HG02642 (cell line): ENCODE measurements around the gene MAN2B1.
A peak's percentile ranks its signal among the peaks of the same experiment; 100 is the strongest.
"Not testable (repeated sequence)": the region's sequence is repeated elsewhere in the genome, so short reads cannot be mapped to it uniquely, and the experiment has no call there.

Experiments
- ATAC-seq: cut with Tn5 transposase; IDR thresholded peaks from one replicate; pipeline ENCODE4 v1.9.1; 2021; ENCODE audit warnings: mild to moderate bottlenecking; ENCODE audit not compliant: unreplicated experiment, poor library complexity

The MAN2B1 gene

DNA sequence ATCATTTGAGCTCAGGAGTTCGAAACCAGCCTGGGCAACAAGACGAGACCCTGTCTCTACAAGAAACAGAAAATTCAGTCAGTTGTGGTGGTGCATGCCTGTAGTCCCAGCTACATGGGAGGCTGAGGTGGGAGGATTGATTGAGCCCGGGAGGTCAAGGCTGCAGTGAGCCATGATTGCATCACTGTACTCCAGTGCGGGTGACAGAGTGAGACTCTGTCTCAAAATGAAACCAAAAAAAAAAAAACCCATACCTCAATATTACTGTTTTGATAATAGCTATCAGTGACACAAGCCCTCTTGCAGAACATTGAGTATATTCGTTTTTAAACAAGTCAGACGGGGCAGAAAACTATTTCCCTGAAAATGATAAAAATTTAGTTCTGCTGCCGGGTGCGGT lies 39.6 kb downstream of the MAN2B1 start:
- no peak for ATAC-seq

DNA sequence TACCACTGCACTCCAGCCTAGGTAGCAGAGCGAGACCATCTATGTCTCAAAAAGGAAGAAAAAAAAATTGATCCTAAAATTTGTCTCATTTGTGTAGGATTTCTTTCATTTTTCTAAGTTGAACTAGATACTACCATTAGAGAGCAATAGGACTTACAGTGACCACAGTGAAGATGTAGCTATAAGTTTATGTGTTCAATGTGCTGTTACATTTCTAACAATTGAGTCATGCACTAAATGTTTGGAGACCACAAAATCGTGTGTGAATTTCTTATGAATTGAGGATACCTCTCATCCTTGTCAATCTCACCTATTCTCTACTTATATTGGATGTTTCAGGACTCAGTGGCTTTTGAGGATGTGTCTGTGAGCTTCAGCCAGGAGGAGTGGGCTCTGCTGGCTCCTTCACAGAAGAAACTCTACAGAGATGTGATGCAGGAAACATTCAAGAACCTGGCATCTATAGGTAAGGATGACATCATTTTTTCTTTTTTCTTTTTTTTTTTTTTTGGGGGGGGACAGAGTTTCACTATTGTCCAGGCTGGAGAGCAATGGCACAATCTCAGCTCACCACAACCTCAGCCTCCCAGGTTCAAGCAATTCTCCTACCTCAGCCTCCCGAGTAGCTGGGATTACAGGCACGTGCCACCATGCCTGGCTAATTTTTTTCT lies 43.0 kb downstream of the MAN2B1 start:
- ATAC-seq: no peak

DNA sequence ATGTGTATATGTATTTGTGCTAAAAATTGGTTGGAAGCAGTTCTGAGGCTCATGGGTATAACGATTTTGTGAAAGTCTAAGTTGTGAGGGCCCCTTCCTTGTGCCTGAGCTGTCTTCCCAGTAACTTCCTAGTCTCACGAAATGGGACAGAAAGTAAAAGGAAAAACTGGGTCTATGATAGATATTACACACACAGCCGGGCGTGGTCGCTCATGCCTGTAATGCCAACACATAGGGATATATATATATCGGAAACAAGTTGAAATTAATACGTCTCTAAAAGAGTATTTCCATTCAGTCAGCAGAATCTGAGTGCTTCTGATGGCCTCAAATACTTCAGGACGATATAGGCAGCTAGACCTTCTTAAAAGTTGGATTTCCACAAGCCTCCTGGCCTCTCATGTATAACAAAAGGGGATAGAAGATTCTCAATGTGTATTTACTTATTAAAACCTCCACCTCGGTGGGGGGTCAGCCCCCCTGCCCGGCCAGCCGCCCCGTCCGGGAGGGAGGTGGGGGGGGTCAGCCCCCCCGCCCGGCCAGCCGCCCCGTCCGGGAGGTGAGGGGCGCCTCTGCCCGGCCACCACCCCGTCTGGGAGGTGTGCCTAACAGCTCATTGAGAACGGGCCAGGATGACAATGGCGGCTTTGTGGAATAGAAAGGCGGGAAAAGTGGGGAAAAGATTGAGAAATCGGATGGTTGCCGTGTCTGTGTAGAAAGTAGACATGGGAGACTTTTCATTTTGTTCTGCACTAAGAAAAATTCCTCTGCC lies 45.1 kb downstream of the MAN2B1 start:
- ATAC-seq: not testable (repeated sequence)

DNA sequence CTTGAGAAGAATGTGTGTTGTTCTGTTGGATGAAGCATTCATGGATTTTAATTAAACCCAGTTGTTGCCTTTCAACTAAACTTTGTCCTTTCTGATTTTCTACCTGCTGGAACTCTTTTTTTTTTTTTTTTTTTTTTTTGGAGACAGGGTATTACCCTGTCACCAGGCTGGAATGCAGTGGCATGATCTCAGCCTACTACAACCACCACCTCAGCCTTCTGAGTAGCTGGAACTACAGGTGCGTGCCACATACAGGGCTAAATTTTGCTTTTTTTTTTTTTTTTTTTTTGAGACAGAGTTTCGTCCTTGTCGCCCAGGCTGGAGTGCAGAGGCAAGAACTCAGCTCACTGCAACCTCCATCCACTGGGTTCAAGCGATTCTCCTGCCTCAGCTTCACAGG lies 48.9 kb downstream of the MAN2B1 start:
- ATAC-seq: no peak

DNA sequence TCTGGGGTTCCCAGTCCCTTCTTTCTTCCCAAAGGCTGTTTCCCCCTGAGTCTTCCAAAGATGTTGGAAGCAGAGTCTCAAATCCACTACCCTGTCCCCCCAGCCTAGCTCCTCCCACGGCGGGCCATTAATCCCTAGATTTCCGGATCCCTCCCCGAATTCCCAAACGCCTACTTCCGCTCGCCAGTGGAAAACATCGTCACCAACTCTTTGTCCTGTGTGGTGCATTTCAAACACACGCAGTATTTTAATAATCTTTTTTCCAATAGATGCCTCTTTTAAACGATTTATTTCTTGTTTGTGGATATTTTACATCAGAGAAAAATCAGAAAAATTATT lies 55.2 kb downstream of the MAN2B1 start:
- no peak for ATAC-seq

DNA sequence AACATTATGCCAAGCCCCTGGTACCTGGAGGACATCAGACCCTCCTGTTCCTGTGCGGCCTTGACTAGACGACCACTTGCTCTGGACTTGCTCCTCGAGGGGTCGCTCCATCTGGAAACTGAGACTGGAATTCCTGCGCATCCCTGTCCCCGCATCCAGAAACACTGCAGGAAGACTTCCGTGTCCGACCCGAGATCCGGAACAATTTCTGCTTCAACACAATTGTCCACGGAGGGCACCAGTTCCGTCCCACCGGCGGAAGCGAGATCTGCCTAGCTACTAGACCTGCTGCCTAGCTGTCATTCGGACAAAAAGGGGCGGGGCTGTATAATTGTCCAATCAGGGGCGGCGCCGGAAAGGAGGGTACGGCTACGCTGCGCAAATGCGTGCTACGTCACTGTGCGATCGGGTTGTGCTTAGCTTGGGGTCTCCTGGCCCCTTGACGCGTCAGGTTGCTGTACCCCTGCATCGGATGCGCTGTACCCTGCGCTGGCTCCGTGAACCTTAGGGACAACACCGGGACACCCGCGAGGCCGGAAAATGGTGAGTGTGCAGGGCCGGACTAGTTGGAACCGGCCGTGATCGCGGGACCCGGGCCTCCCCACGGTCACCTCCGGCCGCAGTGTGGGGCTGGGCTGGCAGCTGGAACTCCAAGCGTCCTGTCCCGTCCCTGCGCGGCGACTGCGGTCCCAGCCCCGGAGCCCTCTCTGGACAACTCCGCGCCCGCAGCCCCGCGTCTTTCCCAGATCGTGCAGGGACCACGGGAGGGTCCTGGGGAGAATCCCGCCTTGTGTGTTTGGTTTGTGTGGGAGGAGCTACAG lies 55.8 kb downstream of the MAN2B1 start, which contains the start of the genes ZNF490 and ZNF791:
Gene ZNF490, minus strand, starts transcription at position 274 of the 821 bp plus-strand sequence. Its CDS starts 133 bp downstream, at position 141.
Gene ZNF791, plus strand, starts transcription at position 381 of the 821 bp plus-strand sequence. Its CDS starts 160 bp downstream, at position 541.
- ATAC-seq: peak; percentile 83

DNA sequence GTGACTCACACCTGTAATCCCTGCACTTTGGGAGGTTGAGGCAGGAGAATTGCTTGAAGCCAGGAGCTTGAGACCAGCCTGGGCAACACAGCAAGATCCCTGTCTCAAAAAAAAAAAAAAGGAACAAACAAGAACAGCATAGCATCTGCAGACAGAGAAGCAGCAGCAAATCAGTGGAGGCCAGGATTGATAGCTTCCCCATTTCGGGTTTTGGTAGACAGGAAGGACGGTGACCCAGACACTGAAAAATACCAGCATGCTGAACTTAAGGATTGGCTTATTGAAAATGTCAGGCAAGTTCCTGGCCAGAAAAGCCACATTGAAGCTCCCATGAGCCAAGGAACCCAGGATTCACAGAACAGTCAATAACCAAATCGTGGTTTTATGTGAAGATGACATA lies 58.9 kb downstream of the MAN2B1 start:
- no peak for ATAC-seq

DNA sequence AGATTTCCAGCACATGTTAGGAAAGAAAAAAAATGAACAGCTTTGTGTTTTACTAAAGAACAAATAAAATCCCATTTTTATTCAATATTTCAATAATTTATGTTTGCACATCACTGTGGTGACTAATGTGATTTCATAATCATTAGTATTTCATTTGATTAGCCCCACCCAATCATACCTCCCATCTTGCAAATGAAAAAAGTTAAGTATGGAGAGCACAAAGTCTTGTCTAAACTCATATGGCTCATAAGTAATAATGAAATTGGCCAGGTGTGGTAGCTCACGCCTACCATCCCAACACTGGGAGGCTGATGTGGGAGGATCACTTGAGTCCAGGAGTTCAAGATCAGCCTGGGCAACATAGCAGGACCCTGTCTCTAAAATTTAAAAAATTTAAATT lies 59.7 kb downstream of the MAN2B1 start:
- no peak for ATAC-seq

DNA sequence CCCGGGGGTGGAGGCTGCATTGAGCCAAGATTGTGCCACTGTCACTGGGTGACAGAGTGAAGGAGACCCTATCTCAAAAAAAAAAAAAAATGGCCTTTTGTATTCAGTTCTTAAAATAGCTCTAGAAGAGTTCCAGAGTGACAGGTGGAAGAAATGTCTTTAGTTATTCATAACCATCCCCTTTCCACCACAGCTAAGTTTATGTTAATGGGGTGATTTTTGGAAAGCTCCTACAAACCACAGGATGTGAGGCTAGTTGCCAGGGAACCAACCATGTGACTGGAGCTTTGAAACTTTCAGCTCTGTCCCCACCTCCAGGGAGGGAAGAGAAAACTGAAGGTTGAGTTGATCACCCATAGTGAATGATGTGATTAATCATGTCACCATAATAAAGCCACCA lies 62.8 kb downstream of the MAN2B1 start:
- ATAC-seq: peak; percentile 51

DNA sequence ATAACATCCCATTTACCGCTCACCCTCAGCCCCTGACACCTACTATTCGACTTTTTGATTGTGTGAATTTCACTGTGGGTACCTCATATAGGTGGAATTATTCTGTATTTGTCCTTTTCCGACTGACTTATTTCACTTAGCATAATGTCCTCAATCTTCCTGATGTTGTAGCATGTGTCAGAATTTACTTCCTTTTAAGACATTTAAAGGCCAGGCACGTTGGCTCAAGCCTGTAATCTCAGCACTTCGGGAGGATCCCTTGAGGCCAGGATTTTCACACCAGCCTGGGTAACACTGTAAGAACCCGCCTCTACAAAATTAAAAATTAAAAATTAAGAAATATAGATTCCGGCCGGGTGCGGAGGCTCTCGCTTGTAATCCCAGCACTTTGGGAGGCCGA lies 68.9 kb downstream of the MAN2B1 start:
- no peak for ATAC-seq

DNA sequence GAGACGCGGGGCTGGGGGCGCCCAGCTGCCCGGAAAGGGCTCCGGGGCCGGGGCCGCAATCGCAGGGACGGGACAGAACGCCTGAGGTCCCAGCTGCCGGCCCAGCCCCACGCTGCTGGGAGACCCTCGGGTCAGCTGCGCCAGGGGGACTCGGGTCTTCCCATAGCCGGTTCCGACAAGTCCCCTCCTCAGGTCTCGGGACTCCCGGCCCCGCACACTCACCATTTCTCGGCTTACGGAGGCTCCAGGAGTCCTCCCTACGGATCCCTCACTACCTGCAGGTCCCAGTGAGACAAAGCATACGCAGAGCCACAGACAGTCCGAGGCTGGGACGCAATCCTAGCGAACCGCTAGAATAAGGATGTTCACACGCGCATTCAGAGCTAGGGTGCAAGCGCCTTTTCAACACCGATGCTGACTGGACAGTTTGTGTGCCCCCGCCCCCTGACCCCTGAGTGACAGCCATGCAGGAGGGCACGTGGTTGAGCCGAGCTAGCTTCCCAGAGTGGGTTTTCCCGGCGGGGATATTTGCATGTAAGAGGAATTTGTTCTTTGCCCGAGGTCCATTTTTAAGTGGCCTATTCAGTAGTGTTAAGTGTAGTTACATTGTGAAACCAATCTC lies 69.5 kb downstream of the MAN2B1 start:
- no peak for ATAC-seq
